ENCODE results near the gene IL9. TPM values are rescaled to one million over a fixed set of nuclear protein-coding genes. Genes with fewer than 3 reads are reported as not detected.

The IL9 gene
- total RNA-seq, 1 donor from 2014 or later = not detected

DNA sequence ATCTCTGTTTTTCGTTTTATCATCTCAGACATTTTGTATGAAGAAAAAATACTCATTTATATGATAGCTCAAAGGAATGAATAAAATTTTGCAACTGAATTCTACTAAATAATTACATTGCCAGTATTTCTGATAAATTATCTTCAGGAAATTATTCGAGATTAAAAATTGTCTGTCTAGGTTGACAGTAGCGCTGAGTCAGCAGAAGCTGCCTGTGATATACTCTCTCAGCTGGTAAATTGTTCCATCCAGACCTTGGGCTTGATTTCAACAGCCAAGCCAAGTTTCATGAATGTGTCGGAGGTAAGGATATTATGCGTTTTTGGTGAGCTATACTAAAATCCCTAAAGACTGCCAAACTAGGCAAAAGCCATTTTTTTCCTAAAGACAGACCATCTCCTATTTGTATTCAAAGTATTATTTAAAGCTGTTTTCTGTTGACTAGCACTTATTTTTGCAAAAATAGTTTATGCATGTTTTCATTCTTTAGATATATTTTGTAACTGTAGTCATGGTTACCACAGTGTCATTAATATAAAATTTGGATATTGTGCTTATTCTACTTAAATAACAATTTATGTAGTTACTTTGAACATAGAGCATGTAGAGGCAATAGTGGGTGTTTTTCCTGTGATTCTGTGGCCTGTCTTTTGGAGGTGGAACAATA, 41.7 kb upstream of the IL9 start:
- Mint-ChIP-seq H3K27ac (ENCODE audit: unreplicated experiment) (no peak overlapping the region), H3K4me3 (no peak overlapping the region), H3K9me3 (no peaks in the 10 kb centered on the region), H3K4me1 (no peaks in the 10 kb centered on the region), H3K36me3 (ENCODE audit: low read depth) (no peaks in the 10 kb centered on the region), H3K27me3 (ENCODE audit: low read depth) (peaks cover 78% of the 10 kb centered on the region)
- DNase-seq (ENCODE audit: low read depth, low spot score) = no peak
- TF ChIP-seq, protein P1, sequence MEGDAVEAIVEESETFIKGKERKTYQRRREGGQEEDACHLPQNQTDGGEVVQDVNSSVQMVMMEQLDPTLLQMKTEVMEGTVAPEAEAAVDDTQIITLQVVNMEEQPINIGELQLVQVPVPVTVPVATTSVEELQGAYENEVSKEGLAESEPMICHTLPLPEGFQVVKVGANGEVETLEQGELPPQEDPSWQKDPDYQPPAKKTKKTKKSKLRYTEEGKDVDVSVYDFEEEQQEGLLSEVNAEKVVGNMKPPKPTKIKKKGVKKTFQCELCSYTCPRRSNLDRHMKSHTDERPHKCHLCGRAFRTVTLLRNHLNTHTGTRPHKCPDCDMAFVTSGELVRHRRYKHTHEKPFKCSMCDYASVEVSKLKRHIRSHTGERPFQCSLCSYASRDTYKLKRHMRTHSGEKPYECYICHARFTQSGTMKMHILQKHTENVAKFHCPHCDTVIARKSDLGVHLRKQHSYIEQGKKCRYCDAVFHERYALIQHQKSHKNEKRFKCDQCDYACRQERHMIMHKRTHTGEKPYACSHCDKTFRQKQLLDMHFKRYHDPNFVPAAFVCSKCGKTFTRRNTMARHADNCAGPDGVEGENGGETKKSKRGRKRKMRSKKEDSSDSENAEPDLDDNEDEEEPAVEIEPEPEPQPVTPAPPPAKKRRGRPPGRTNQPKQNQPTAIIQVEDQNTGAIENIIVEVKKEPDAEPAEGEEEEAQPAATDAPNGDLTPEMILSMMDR (conservative IDR thresholded peaks at IDR 0.05) = no peak

GRCh38 chr5:135934939-135935338, 39.3 kb upstream of the IL9 start:
- Mint-ChIP-seq H3K36me3 (ENCODE audit: low read depth) (no peaks in the 10 kb centered on the region), H3K4me3 (no peak overlapping the region)
- TF ChIP-seq, protein P1 (conservative IDR thresholded peaks at IDR 0.05) = no peak

GRCh38 chr5:135930949-135931295, 35.3 kb upstream of the IL9 start:
- Mint-ChIP-seq H3K4me1 (no peaks in the 10 kb centered on the region), H3K4me3 (no peak overlapping the region), H3K27me3 (ENCODE audit: low read depth) (peaks cover 93% of the 10 kb centered on the region), H3K9me3 (peaks cover 4% of the 10 kb centered on the region), H3K36me3 (ENCODE audit: low read depth) (peaks cover 3% of the 10 kb centered on the region), H3K27ac (ENCODE audit: unreplicated experiment) (no peak overlapping the region)
- no peak for DNase-seq (ENCODE audit: low read depth, low spot score)
- TF ChIP-seq, protein P1 (conservative IDR thresholded peaks at IDR 0.05) = no peak

More at GRCh38 chr5:135934939-135935338, 39.3 kb upstream of the IL9 start:
- H3K27me3 Mint-ChIP-seq (ENCODE audit: low read depth) = peaks cover 87% of the 10 kb centered on the region
- no peak for DNase-seq (ENCODE audit: low read depth, low spot score)
- no peaks in the 10 kb centered on the region for H3K4me1 Mint-ChIP-seq
- H3K9me3 Mint-ChIP-seq = no peaks in the 10 kb centered on the region
- H3K27ac Mint-ChIP-seq (ENCODE audit: unreplicated experiment) = no peak overlapping the region

DNA sequence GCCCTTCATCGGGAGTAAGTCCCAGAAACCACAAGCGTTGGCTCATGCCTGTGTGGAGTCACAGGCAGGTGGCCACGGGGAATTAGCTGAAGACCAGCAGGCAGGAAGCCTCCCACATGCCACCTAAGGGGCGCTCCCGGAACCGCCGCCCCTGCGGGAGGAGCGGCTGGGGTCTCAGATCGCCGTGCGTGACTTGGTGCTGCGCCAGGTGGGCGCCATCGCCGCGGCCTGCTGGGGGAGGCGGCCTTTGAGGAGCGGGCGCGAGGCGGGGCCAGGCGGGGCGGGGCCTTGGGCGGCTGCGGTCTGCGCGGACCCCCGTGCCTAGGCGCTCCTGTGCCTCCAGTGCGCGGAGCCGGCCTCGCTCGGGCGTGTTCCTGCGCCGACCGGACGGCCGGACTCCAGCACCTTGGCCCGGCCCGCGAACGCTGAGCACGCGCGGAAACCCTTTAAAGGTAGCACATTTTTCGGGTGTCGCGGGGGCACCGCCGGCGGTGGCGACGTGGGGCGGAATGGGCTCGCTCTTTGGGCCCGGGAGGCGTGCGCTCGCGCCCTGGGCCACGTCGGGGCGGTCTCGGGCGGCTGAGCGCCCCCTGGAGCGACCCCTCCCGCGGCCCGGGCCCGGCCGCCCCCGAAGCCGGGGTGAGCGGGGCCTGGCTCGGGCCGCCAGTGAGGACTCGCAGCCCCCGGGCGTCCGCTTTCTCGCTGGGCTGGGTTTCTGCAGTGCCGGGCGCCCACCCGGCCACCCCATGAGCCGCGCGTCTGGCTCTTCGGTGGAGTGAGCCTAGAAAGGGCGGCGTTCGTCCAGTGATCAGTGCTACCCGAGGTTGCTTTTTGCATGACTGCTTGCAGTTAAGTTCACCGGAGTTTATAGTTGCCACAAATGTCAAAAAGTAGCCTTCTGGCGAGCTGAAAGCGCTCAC, 34.6 kb upstream of the IL9 start:
- no peak overlapping the region for H3K27ac Mint-ChIP-seq (ENCODE audit: unreplicated experiment)
- DNase-seq (ENCODE audit: low read depth, low spot score) = no peak
- peaks cover 94% of the 10 kb centered on the region for H3K27me3 Mint-ChIP-seq (ENCODE audit: low read depth)
- H3K4me1 Mint-ChIP-seq = no peaks in the 10 kb centered on the region
- H3K4me3 Mint-ChIP-seq = no peak overlapping the region
- peaks cover 3% of the 10 kb centered on the region for H3K36me3 Mint-ChIP-seq (ENCODE audit: low read depth)
- TF ChIP-seq, protein P1 (conservative IDR thresholded peaks at IDR 0.05) = peak; percentile 24
- H3K9me3 Mint-ChIP-seq = peaks cover 4% of the 10 kb centered on the region

- H3K27me3 Mint-ChIP-seq (ENCODE audit: low read depth) = peaks cover 94% of the 10 kb centered on the region
- no peak overlapping the region for H3K27ac Mint-ChIP-seq (ENCODE audit: unreplicated experiment)
- no peak overlapping the region for H3K4me3 Mint-ChIP-seq
- no peak for DNase-seq (ENCODE audit: low read depth, low spot score)
- H3K4me1 Mint-ChIP-seq = no peaks in the 10 kb centered on the region
- TF ChIP-seq, protein P1 (conservative IDR thresholded peaks at IDR 0.05) = no peak
- peaks cover 3% of the 10 kb centered on the region for H3K9me3 Mint-ChIP-seq
- H3K36me3 Mint-ChIP-seq (ENCODE audit: low read depth) = no peaks in the 10 kb centered on the region
Measured at GRCh38 chr5:135921388-135921787, 25.7 kb upstream of the IL9 start.

Data from neural crest cell (in vitro differentiated cells).